ENCODE measurements around the gene FLOT1. TPM values are rescaled to one million over a fixed set of nuclear protein-coding genes. Genes with fewer than 3 reads are reported as not detected.
A peak's percentile ranks its signal among the peaks of the same experiment; 100 is the strongest.
"Not testable (repeated sequence)": the region's sequence is repeated elsewhere in the genome, so short reads cannot be mapped to it uniquely, and the experiment has no call there.

Gene FLOT1
- total RNA-seq, 1 experiment from 2014 or later, result 213 TPM

GRCh38 chr6:30767158-30767943 is 24.9 kb upstream of the FLOT1 start:
- no peak for DNase-seq (ENCODE audit: low spot score)

GRCh38 chr6:30766461-30767157 is 24.1 kb upstream of the FLOT1 start:
- DNase-seq (ENCODE audit: low spot score), result no peak

- DNase-seq (ENCODE audit: low spot score), result not testable (repeated sequence)
Measured at GRCh38 chr6:30765495-30765894, 23.0 kb upstream of the FLOT1 start.

- DNase-seq (ENCODE audit: low spot score), result not testable (repeated sequence)
Measured at GRCh38 chr6:30764490-30765043, 22.1 kb upstream of the FLOT1 start.

- peak; percentile 80 for DNase-seq (ENCODE audit: low spot score)
Measured at GRCh38 chr6:30763618-30764489, 21.4 kb upstream of the FLOT1 start.

GRCh38 chr6:30763155-30763617 is 20.7 kb upstream of the FLOT1 start:
- no peak for DNase-seq (ENCODE audit: low spot score)

- DNase-seq (ENCODE audit: low spot score), result no peak
Measured at GRCh38 chr6:30761791-30762429, 19.4 kb upstream of the FLOT1 start.

DNA sequence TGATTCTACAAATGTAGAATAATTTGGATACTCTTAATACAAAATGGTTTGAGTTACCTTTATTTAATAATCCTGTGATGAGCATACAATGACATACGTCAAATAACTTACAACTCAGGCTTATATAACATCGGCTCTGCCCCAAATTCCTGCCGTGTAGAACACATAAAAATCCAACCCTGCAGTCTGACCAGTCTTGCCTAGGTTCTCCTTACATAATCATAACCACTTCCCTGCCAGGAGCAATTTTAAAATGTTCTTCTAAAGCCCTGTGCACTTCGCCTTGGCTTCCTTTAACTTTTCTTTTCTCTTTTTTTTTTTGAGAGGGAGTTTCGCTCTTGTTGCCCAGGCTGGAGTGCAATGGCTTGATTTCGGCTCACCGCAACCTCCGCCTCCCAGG is 18.1 kb upstream of the FLOT1 start:
- no peak for DNase-seq (ENCODE audit: low spot score)

DNA sequence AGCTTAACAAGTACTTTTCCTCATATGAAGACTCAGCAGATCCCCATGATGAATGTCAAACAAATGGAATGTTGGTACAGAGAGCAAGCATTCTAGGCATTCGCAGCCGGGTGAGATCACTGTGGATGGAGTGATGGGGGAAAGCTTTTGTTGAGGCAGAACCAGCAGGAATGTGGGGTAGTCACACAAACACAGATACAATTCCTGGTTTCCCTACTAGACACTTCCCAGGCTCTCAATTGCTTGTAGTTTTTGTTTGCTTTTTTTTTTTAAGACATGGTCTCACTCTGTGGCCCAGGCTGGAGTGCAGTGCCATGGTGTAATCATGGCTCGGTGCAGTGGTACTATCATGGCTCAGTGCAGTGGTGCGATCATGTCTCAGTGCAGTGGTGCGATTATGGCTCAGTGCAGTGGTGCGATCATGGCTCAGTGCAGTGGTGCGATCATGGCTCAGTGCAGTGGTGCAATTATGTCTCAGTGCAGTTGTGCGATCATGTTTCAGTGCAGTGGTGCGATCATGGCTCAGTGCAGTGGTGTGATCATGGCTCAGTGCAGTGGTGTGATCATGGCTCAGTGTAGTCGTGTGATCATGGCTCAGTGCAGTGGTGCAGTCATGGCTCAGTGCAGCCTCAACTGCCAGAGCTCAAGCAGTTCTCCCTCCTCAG is 17.2 kb upstream of the FLOT1 start:
- DNase-seq (ENCODE audit: low spot score), result peak; percentile 73

DNA sequence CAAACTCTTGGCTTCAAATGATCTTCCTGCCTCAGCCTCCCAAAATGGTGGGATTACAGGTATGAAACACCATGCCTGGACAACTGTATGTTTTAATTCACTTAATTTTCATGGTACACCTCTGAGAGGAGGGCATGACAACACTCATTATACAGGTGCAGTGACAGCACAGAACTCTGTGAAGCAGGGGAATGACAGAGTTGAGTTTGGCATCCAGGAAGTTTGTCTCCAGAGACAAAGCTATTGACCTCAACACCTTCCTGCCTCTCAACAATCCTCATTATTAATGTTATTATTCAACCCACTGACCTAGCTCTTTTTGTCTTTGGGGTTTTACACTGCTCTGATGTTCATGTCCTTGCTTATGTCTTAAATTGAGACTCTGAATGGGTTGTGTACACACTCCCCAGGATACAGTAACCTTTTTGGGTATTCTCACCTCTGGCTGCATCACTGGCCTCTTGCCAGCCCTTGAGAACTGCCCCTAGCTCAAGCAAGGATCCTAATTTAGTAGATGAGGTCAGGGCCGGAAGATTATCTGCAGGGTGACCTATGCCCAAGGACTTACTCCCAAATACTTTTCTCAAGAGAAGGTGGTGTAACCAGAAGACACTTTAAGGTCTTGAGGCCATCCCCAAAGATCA is 14.9 kb upstream of the FLOT1 start:
- DNase-seq (ENCODE audit: low spot score), result no peak

GRCh38 chr6:30756405-30757003 is 14.0 kb upstream of the FLOT1 start:
- not testable (repeated sequence) for DNase-seq (ENCODE audit: low spot score)

DNA sequence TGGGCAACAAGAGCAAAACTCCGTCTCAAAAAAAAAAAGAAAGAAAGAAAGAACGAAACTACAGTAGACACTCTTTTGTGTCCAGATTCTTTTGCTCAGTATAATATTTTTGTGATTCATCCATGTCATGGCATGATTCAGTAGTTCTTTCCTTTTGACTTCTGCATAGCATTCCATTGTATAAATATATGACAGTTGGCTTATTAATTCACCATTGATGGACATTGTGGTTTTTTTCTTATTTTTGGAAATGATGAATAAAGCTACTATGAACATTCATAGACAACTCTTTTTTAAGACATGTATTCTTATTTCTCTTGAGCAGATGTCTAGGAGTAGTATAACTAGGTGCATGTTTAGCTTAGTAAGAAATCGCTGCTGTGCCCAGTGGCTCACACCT is 12.1 kb upstream of the FLOT1 start:
- DNase-seq (ENCODE audit: low spot score), result no peak

GRCh38 chr6:30752157-30752927 is 9.9 kb upstream of the FLOT1 start:
- DNase-seq (ENCODE audit: low spot score), result peak; percentile 99

DNA sequence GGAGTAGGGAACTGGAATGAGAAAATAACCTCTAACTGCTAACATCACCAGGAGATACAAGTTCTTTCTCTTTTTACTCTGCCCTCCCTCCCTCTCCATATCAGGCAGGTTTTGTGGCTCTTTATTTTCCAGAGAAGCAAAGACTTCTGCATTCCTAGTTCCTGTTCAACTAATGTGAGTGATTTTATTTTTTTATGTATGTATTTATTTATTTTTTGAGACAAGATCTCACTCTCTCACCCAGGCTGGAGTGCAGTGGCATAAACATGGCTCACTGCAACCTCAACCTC is 7.8 kb upstream of the FLOT1 start:
- DNase-seq (ENCODE audit: low spot score), result no peak

GRCh38 chr6:30749554-30750378 is 7.3 kb upstream of the FLOT1 start:
- DNase-seq (ENCODE audit: low spot score), result no peak

DNA sequence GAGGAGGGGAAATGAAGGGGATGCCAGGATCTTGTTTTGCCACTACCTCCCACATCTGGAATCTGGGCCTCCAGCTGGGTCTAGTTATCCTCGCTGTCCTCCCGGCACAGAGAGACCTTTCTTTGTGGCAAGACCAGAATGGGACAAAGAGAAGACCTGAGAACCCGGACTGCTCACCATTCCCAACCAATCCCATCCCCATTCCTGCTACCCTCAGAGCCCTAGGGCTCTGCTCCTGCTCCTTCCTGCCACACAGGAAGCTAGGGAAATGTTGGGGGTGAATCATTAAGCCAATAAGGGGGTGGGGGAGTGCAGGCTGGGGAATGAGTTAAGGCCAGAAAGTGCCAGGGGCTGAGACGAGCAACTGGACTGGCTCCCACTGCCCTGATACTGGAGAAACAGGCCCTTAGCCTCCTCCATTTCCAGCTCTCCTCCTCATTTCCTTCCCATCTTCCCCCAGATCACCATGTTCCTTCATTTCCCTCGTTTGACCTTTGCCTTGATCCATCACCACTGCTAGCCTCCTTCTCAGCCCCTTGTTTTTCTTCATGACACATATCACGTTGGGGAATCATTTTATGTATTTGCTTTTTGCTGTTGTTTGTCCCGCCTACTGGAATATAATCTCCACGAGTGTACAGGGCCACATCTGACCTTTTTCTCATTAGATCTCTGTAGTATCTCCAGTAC is 6.5 kb upstream of the FLOT1 start:
- no peak for DNase-seq (ENCODE audit: low spot score)

DNA sequence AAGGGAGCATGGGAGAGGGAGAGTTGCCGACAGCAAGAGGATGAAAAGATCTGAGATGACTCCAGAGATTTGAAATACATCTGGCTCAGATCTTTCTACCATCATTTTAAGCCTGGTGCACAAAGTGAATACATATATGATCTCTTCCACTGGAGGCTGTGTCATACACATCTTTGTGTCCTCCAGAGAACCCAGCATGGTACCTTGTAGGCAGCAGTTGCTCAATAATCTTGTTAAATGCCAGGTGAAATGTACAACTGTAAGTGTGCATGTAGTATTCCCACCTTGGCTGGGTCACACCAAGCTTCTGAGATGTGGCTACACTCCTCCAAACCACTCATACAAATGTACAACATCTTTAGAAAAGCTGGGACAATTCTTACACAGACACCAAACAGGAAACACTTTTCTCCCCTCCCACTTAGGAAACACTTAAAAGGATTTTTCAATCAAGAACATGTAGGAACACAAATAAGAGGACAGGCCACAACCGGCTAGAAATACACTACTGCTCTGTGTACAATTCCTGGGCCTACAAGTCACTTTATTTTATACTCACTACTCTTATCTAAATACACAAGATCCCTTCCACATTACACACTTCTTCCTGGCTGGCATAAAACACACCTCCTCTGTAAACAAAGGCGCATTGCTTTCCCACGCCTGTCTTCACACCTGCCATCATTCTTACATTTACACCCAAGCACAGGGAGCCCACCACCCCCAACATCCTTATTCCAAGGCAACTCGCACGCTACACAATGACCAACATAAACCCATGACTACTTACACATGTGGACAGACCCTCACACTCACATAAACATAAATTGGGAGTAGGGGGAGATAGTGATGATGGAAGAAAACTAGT is 5.6 kb upstream of the FLOT1 start:
- DNase-seq (ENCODE audit: low spot score), result no peak
